Measurements from ENCODE around the gene UGP2.

- TF ChIP-seq POLR2AphosphoS5 (IDR thresholded peaks at IDR 0.05; ENCODE audit: low read depth) (no peak), CTCF (IDR thresholded peaks at IDR 0.05; ENCODE audit: insufficient read depth, low read length) (no peak), SPI1 (IDR thresholded peaks at IDR 0.05; ENCODE audit: borderline replicate concordance, low read depth) (no peak), REST (IDR thresholded peaks at IDR 0.05; ENCODE audit: insufficient replicate concordance, low read depth) (no peak)
Measured at GRCh38 chr2:63888053-63888452, 46.4 kb downstream of the UGP2 start.

All from HL-60 (cell line).